GM10266 (cell line): Measurements from ENCODE around the gene TUBB4B.
A peak's percentile ranks its signal among the peaks of the same experiment; 100 is the strongest.

ENCODE experiments used
- DNase-seq: peaks from one replicate; pipeline ENCODE4 v3.0.0; 2012; ENCODE audit errors: extremely low spot score
- TF ChIP-seq, protein P1 (sequence below): IDR thresholded peaks from 2 replicates; pipeline ENCODE4 v1.5.1; 2012; ENCODE audit warnings: mild to moderate bottlenecking, low read depth; ENCODE audit not compliant: control insufficient read depth, insufficient read depth; ENCODE audit errors: missing control alignments

Gene TUBB4B

GRCh38 chr9:137195525-137196220 lies 45.4 kb upstream of the TUBB4B start:
- TF ChIP-seq, protein P1, sequence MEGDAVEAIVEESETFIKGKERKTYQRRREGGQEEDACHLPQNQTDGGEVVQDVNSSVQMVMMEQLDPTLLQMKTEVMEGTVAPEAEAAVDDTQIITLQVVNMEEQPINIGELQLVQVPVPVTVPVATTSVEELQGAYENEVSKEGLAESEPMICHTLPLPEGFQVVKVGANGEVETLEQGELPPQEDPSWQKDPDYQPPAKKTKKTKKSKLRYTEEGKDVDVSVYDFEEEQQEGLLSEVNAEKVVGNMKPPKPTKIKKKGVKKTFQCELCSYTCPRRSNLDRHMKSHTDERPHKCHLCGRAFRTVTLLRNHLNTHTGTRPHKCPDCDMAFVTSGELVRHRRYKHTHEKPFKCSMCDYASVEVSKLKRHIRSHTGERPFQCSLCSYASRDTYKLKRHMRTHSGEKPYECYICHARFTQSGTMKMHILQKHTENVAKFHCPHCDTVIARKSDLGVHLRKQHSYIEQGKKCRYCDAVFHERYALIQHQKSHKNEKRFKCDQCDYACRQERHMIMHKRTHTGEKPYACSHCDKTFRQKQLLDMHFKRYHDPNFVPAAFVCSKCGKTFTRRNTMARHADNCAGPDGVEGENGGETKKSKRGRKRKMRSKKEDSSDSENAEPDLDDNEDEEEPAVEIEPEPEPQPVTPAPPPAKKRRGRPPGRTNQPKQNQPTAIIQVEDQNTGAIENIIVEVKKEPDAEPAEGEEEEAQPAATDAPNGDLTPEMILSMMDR, result no peak
- DNase-seq, result no peak

DNA sequence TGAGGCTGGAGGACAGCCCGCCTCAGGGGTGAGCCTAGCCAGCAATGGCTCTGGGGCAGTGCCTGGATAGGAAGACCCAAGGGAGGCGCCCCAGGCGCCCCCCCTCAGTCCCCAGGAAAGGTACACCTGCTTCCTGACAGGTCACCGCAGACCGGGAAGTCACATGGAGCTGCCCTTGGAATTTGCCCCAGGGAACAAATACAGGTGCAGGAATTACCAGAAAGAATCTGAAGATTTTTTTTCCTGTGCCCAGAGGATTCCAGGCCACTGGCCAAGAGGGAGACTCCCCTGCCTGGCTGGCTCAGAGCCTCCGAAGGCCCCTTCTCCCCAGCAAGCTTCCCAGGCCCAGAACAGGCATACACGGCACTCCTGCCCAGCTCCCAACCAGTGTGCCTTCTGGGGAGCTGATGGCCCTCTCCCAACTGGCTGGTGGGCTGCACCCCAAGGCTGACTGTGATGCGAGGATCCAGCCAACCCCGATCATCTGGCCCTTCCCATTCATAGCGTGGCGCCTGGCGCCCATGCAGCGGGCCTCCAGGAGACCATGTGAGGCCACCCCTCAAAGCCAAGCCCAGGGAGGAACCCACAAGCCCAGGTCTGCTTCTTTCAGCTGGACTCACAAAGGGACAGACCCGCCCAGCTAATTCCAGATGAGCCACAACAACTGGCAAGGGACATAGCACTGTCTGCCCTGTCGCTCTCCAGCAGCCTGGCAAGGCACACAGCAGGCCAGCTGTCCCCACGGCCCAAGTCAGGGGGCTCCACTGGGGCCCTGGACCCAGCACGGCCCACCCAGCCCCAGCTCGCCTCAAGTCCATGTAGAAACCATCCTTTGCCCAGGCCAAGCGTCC lies 42.8 kb upstream of the TUBB4B start:
- DNase-seq, result no peak
- TF ChIP-seq, protein P1, result no peak

DNA sequence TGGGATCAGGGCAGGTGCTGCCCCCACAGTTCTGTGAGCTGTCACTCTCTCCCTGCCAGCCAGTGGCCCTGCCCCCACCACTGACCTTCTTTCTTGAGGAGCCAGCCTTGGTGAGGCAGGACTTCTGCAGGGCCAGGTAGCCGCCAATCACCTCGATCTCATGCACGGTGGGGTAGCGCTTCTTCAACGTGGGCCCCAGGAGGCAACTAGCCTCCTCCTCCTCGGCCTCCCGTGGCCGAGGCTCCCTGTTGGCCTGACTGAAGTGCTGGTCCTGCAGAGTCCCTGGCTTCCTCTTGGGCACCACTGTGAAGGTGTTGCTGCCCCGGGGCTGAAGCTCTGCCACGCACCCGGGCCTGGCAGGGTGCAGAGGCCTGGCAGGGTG lies 42.2 kb upstream of the TUBB4B start:
- TF ChIP-seq, protein P1, result no peak
- no peak for DNase-seq

DNA sequence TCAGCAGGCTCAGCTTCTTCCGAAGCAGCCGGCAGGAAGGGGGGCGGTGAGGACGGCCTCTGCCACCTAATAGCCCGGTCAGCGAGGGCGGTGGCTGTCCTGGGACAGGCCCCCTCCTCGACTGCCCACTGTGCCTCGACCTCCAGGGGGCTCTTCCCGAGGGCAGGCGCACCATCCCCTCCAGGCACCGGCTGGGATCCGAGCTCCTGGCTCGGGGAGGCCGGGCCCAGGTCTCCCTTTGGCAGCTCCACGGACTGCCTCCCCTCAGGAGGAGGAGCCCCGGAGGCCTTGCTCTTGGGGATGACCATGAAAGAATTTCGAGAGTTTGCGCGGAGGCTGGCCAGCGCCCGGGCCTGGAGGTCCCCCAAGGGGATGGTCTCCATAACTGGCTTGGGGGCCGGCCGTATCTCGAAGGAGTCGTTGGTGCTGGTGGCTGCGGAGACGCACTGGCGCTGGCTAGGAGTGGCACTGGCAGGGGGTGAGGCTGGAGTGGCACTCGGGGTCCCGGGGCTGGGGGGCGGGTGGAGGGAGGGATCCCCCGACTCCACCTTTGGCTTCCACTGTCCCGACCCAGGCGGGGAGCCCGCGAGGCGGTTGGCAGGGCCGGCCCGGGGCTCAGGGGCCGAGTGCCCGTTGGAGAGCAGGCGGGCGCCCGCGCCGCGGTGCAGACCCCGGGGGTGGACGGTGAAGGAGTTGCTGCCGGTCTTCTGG lies 41.5 kb upstream of the TUBB4B start:
- TF ChIP-seq, protein P1, result no peak
- DNase-seq, result no peak

- peak; percentile 100 for DNase-seq
- TF ChIP-seq, protein P1, result no peak
These were observed 40.5 kb upstream of the TUBB4B start, which contains the start of gene TPRN for GRCh38 chr9:137200311-137201204. TPRN (minus strand) TSS chr9:137200741; CDS start chr9:137200711, 30 bp downstream.

DNA sequence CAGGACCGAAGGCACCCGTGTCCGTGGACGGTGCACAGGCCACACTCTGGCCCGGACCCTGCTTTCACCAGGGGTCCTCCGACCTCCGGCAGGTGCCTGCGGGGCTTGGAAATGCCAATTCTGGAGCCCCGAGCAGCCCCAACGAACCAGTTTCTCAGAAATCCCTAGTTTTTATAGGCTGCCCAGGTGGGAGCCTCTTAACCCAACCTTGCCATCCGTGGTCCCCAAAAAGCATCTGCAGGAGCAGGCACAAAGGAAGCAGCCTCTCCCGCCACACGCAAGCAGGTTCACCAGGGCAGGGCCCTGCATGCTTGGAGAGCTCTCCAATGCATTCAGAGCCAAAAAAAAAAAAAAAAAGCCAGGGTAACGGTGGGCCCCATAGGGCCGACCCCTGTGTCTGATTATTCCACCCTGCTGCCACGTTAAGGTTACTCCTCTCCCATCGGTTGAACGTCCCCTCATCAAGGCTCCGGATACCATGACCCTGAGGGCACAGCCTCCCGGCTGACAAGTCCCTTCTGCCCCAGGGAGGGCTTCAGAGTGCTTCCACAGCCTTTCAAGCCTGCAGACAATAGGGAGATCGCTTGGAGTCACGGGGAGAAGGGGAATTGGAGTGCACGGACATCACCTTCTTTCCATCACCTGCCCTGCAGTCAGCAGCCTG lies 39.8 kb upstream of the TUBB4B start:
- TF ChIP-seq, protein P1, result no peak
- no peak for DNase-seq
